Common myeloid progenitor, CD34-positive (primary cell): ENCODE results near the gene SEBOX.

Source experiments
- CTCF ChIA-PET: fragments of 350-600 bp; sonication (Branson Sonifier 250); formaldehyde crosslinking; loops from one replicate; lab custom pipeline; 2021; ENCODE audit warnings: antibody characterized with exemption; lab: Charles Lee
- POLR2A ChIA-PET: fragments of 350-600 bp; sonication (Branson Sonifier 250); formaldehyde crosslinking; loops from one replicate; lab custom pipeline; 2021; ENCODE audit warnings: antibody characterized with exemption; lab: Charles Lee
- DNase-seq, 3 donors: peaks; one replicate each; pipeline versions ENCODE4 v3.0.0 to v3.0.0-alpha.2; 2013
- H3K27ac ChIP-seq, 2 experiments: 1 replicate in 1 of 2; 2 replicates in 1 of 2; pipeline ENCODE4 v1.7.0; 2013; ENCODE audit warnings: inconsistent platforms in 2 of 2, low read length in 2 of 2, mild to moderate bottlenecking in 2 of 2, low read depth in 1 of 2, moderate library complexity in 1 of 2; ENCODE audit not compliant: severe bottlenecking in 2 of 2, insufficient read depth in 1 of 2, poor library complexity in 1 of 2
- H3K27me3 ChIP-seq, 5 experiments: replicated peaks in 2 of 5; 1 replicate in 3 of 5; 2 replicates in 2 of 5; pipeline versions ENCODE4 v1.6.1 to v1.7.0; 2013; ENCODE audit warnings: low read length in 4 of 5, mild to moderate bottlenecking in 2 of 5, moderate library complexity in 2 of 5, inconsistent platforms in 1 of 5; ENCODE audit not compliant: insufficient read depth in 5 of 5, control insufficient read depth in 4 of 5
- H3K36me3 ChIP-seq, 4 experiments: 1 replicate in 2 of 4; 2 replicates in 2 of 4; pipeline versions ENCODE4 v1.6.1 to v1.7.0; 2013; ENCODE audit warnings: low read length in 3 of 4, control low read depth in 1 of 4, mild to moderate bottlenecking in 1 of 4; ENCODE audit not compliant: control insufficient read depth in 4 of 4, insufficient read depth in 4 of 4
- H3K4me1 ChIP-seq, 4 experiments: 1 replicate in 3 of 4; 2 replicates in 1 of 4; pipeline versions ENCODE4 v1.6.1 to v1.7.1; 2013; ENCODE audit warnings: low read length in 3 of 4, mild to moderate bottlenecking in 3 of 4, control low read depth in 1 of 4, inconsistent platforms in 1 of 4, moderate library complexity in 1 of 4; ENCODE audit not compliant: control insufficient read depth in 4 of 4, insufficient read depth in 4 of 4; ENCODE audit errors: control extremely low read depth in 1 of 4
- H3K4me3 ChIP-seq, 7 experiments: 1 replicate in 4 of 7; 2 replicates in 3 of 7; pipeline versions ENCODE4 v1.5.1 to v1.7.0; 2013; ENCODE audit warnings: mild to moderate bottlenecking in 7 of 7, low read length in 6 of 7, moderate library complexity in 6 of 7, inconsistent platforms in 2 of 7, low read depth in 2 of 7, control low read depth in 1 of 7; ENCODE audit not compliant: insufficient read depth in 4 of 7, control insufficient read depth in 1 of 7; ENCODE audit errors: extremely low read depth in 1 of 7
- H3K9me3 ChIP-seq, 5 experiments: 1 replicate in 4 of 5; 2 replicates in 1 of 5; pipeline versions ENCODE4 v1.6.1 to v1.7.1; 2013; ENCODE audit warnings: low read length in 4 of 5, mild to moderate bottlenecking in 2 of 5, inconsistent platforms in 1 of 5, low read depth in 1 of 5, moderate library complexity in 1 of 5; ENCODE audit not compliant: control insufficient read depth in 4 of 5, insufficient read depth in 2 of 5; ENCODE audit errors: control extremely low read depth in 1 of 5
- WGBS: methylation state at CpG from one replicate; pipeline ENCODE4 v1.1.5; 2013; ENCODE audit not compliant: insufficient coverage; 5-methylcytosine and 5-hydroxymethylcytosine counted together

SEBOX gene

GRCh38 chr17:28344435-28344901 is 20.5 kb downstream of the SEBOX start:
- DNase-seq: no peak
- Histone ChIP-seq H3K9me3 (no peaks in the 10 kb centered on the region), H3K27ac (no peak overlapping the region), H3K4me3 (no peak overlapping the region), H3K27me3 (no peaks in the 10 kb centered on the region), H3K36me3 (peaks cover 12 to 97% (median 64%) of the 10 kb centered on the region in 4 experiments), H3K4me1 (no peaks in the 10 kb centered on the region)
- ChIA-PET CTCF (no interaction called here), POLR2A (interaction anchor here (1.0 kb wide), 1 partner anchor 17 kb away, joined by 3 read pairs; no protein-coding TSS in a partner anchor)
- 97% methylated on average over 19 of the region's 19 CpGs for WGBS

DNA sequence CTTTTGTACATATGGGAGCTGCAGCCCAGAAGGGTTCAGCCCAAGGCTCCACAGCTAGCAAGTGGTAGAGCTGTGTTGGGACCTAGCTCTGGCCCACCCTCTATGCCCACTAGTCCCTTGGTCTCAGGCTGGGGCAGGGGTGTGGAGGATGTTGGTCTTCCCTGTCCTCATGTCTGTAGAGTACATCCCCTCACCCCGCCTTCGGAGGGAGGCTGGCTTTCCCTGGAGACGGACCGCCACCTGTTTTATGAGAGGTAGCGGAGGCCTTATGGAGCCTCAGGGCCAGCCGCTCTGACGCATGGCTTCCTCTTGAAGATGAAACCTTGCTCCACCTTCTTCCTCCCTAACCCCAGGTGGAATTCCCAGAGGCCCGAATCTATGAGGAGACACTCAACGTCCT is 21.0 kb downstream of the SEBOX start:
- ChIA-PET CTCF (no interaction called here), POLR2A (interaction anchor here (1.0 kb wide), 1 partner anchor 17 kb away, joined by 3 read pairs; no protein-coding TSS in a partner anchor)
- Histone ChIP-seq H3K27ac (no peak overlapping the region), H3K4me1 (no peaks in the 10 kb centered on the region), H3K4me3 (no peak overlapping the region), H3K36me3 (peaks cover 12 to 93% (median 64%) of the 10 kb centered on the region in 4 experiments), H3K27me3 (no peaks in the 10 kb centered on the region), H3K9me3 (no peaks in the 10 kb centered on the region)
- WGBS: 93% methylated on average over 9 of the region's 9 CpGs
- no peak for DNase-seq

GRCh38 chr17:28343491-28343932 is 21.5 kb downstream of the SEBOX start:
- WGBS: 95% methylated on average over 8 of the region's 10 CpGs
- peak in 1 of 3 donors; percentile 8 for DNase-seq
- H3K36me3 ChIP-seq: peaks cover 12 to 88% (median 62%) of the 10 kb centered on the region in 4 experiments
- no peak overlapping the region for H3K4me3 ChIP-seq
- POLR2A ChIA-PET: no interaction called here
- H3K9me3 ChIP-seq: no peaks in the 10 kb centered on the region
- no peak overlapping the region for H3K27ac ChIP-seq
- CTCF ChIA-PET: interaction anchor here (0.6 kb wide), 2 partner anchors 15 to 512 kb away, joined by 3 to 4 read pairs; no protein-coding TSS in a partner anchor
- H3K27me3 ChIP-seq: no peaks in the 10 kb centered on the region
- no peaks in the 10 kb centered on the region for H3K4me1 ChIP-seq

- Histone ChIP-seq H3K4me1 (peaks cover 0 to under 1% (median 0%) of the 10 kb centered on the region in 4 experiments), H3K9me3 (no peaks in the 10 kb centered on the region), H3K36me3 (peaks cover 12 to 77% (median 52%) of the 10 kb centered on the region in 4 experiments), H3K27ac (no peak overlapping the region), H3K27me3 (no peaks in the 10 kb centered on the region), H3K4me3 (no peak overlapping the region)
- CTCF ChIA-PET: interaction anchor here (0.7 kb wide), 1 partner anchor 73 kb away, joined by 3 read pairs; no protein-coding TSS in a partner anchor
- DNase-seq: no peak
- 97% methylated on average over 13 of the region's 14 CpGs for WGBS
- POLR2A ChIA-PET: no interaction called here
Observed at GRCh38 chr17:28342313-28342712, 22.7 kb downstream of the SEBOX start.

- WGBS: 99% methylated on average over 11 of the region's 11 CpGs
- no peak overlapping the region for H3K4me3 ChIP-seq
- ChIA-PET CTCF (interaction anchor here (1.5 kb wide), 1 partner anchor 8 kb away, joined by 3 read pairs; no protein-coding TSS in a partner anchor), POLR2A (no interaction called here)
- no peaks in the 10 kb centered on the region for H3K27me3 ChIP-seq
- peaks cover 0 to 7% (median 2%) of the 10 kb centered on the region in 4 experiments for H3K4me1 ChIP-seq
- H3K36me3 ChIP-seq: peaks cover 12 to 69% (median 45%) of the 10 kb centered on the region in 4 experiments
- H3K27ac ChIP-seq: no peak overlapping the region
- DNase-seq: no peak
- no peaks in the 10 kb centered on the region for H3K9me3 ChIP-seq
Observed at GRCh38 chr17:28341516-28341915, 23.5 kb downstream of the SEBOX start.

DNA sequence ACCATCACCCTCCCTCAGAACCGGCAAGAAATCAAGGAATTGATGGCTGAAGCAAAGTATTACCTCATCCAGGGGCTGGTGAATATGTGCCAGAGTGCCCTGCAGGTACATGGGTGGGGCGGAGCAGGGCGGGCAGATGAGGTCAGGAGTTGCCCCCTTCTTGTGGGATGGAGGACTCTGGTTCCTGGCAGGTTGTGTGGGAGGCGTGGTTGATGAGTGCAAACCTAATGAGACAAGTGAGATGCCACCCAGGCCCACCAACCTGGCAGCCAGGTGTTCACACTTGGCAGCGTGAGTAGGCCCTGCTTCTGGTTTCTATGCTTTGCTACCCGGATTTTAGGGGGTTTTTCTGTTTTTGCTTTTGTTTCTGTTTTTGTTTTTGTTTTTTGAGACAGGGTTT is 24.6 kb downstream of the SEBOX start:
- ChIA-PET POLR2A (no interaction called here), CTCF (interaction anchor here (1.5 kb wide), 1 partner anchor 10 kb away, joined by 3 read pairs; no protein-coding TSS in a partner anchor)
- H3K4me1 ChIP-seq: peaks cover 0 to 14% (median 8%) of the 10 kb centered on the region in 4 experiments
- no peaks in the 10 kb centered on the region for H3K27me3 ChIP-seq
- no peak overlapping the region for H3K27ac ChIP-seq
- no peaks in the 10 kb centered on the region for H3K9me3 ChIP-seq
- no peak for DNase-seq
- H3K4me3 ChIP-seq: no peak overlapping the region
- peaks cover 10 to 58% (median 35%) of the 10 kb centered on the region in 4 experiments for H3K36me3 ChIP-seq
- WGBS: 95% methylated on average over 4 of the region's 6 CpGs

GRCh38 chr17:28339431-28339830 is 25.6 kb downstream of the SEBOX start:
- Histone ChIP-seq H3K4me3 (no peak overlapping the region), H3K27ac (no peak overlapping the region), H3K27me3 (no peaks in the 10 kb centered on the region), H3K9me3 (no peaks in the 10 kb centered on the region), H3K36me3 (peaks cover 10 to 49% (median 29%) of the 10 kb centered on the region in 4 experiments), H3K4me1 (peaks cover 3 to 19% (median 15%) of the 10 kb centered on the region in 4 experiments)
- ChIA-PET POLR2A (no interaction called here), CTCF (no interaction called here)
- WGBS: over 99% methylated on average over 12 of the region's 15 CpGs
- no peak for DNase-seq
